HCT116 (cell line): ENCODE measurements around the gene BBS10. TPM values are rescaled to one million over a fixed set of nuclear protein-coding genes. Genes with fewer than 3 reads are reported as not detected.

Source experiments
- ATAC-seq: fragments of 200-7000 bp; cut with Tn5 transposase; 2 replicates; pipeline ENCODE4 v1.9.1; 2020; ENCODE audit warnings: mild to moderate bottlenecking, moderate library complexity
- BruUV-seq: library from RNA; stranded (reverse); fragments of 400-500 nt; replicated peaks from 2 replicates; lab custom pipeline; 2021; lab: Mats Ljungman, UMichigan
- CTCF ChIA-PET: fragments of 300-600 bp; sonication (Branson Sonifier 250); formaldehyde crosslinking; loops from one replicate; lab custom pipeline; 2021; ENCODE audit warnings: antibody characterized with exemption; lab: Charles Lee
- POLR2A ChIA-PET: fragments of 300-600, 350-600 bp; sonication (Branson Sonifier 250); formaldehyde crosslinking; loops from one replicate; lab custom pipeline; 2021; ENCODE audit warnings: antibody characterized with exemption; lab: Charles Lee
- RAD21 ChIA-PET, 2 experiments: fragments of 300-600 bp; sonication (Branson Sonifier 250); formaldehyde crosslinking; loops; one replicate each; lab custom pipeline; 2023; ENCODE audit warnings: low total read pairs in 2 of 2; ENCODE audit not compliant: uncharacterized antibody in 2 of 2, unreplicated experiment in 2 of 2, low non-redundant PET in 1 of 2; lab: Charles Lee
- DNase-seq: peaks from one replicate; pipeline ENCODE4 v3.0.0-alpha.2; 2010; ENCODE audit warnings: low read depth, low spot score
- H2AFZ ChIP-seq: fragments of 200-600 bp; shearing (Covaris generic), sonication (generic); 2 replicates; pipeline ENCODE4 v1.6.1; 2017; ENCODE audit warnings: low read depth, mixed run types, mixed read lengths, antibody characterized with exemption, low read length; ENCODE audit not compliant: poor library complexity, severe bottlenecking
- H3K27ac ChIP-seq: 2 replicates; pipeline ENCODE4 v1.5.1; 2012; ENCODE audit warnings: low read depth, low read length
- H3K27me3 ChIP-seq: fragments of 200-600 bp; sonication (generic); 2 replicates; pipeline ENCODE4 v1.6.1; 2016; ENCODE audit warnings: mixed run types, low read length, mixed read lengths; ENCODE audit not compliant: insufficient read depth
- H3K36me3 ChIP-seq, 2 experiments: fragments of 200-500 bp in 1 of 2; fragments of 200-600 bp in 1 of 2; sonication (Bioruptor generic) in 1 of 2; sonication (generic) in 1 of 2; 2 replicates each; pipeline versions ENCODE4 v1.5.1 to v1.6.1; 2014 to 2016; ENCODE audit warnings: low read length in 2 of 2, inconsistent platforms in 1 of 2, mixed read lengths in 1 of 2, mixed run types in 1 of 2; ENCODE audit not compliant: insufficient read depth in 2 of 2, control insufficient read depth in 1 of 2
- H3K4me1 ChIP-seq, 2 experiments: fragments of 200-600 bp in 1 of 2; sonication (generic) in 1 of 2; 2 replicates each; pipeline versions ENCODE4 v1.5.1 to v1.6.1; 2012 to 2017; ENCODE audit warnings: low read length in 2 of 2, inconsistent platforms in 1 of 2, mild to moderate bottlenecking in 1 of 2, mixed read lengths in 1 of 2, mixed run types in 1 of 2, moderate library complexity in 1 of 2; ENCODE audit not compliant: insufficient read depth in 2 of 2, control insufficient read depth in 1 of 2
- H3K4me2 ChIP-seq: fragments of 200-600 bp; sonication (generic); 2 replicates; pipeline ENCODE4 v1.6.1; 2017; ENCODE audit warnings: mixed run types, low read length, mixed read lengths
- H3K4me3 ChIP-seq, 2 experiments: fragments of 200-600 bp in 1 of 2; sonication (generic) in 1 of 2; replicated peaks in 1 of 2; 2 replicates each; pipeline ENCODE4 v1.5.1; 2011 to 2016; ENCODE audit warnings: low read length in 2 of 2, control low read depth in 1 of 2, low read depth in 1 of 2, mild to moderate bottlenecking in 1 of 2, mixed read lengths in 1 of 2, mixed run types in 1 of 2
- H3K79me2 ChIP-seq: fragments of 200-600 bp; sonication (generic); 2 replicates; pipeline ENCODE4 v1.6.1; 2017; ENCODE audit warnings: mild to moderate bottlenecking, mixed run types, low read length, moderate library complexity, mixed read lengths; ENCODE audit not compliant: insufficient read depth
- H3K9ac ChIP-seq: fragments of 200-600 bp; sonication (generic); 2 replicates; pipeline ENCODE4 v1.6.1; 2016; ENCODE audit warnings: low read length, mixed read lengths
- H3K9me2 ChIP-seq: fragments of 200-600 bp; sonication (generic), shearing (Covaris generic); 2 replicates; pipeline ENCODE4 v1.6.1; 2017; ENCODE audit warnings: mixed run types, mild to moderate bottlenecking, moderate library complexity; ENCODE audit not compliant: insufficient read depth
- H3K9me3 ChIP-seq, 2 experiments: fragments of 200-500 bp in 1 of 2; fragments of 200-600 bp in 1 of 2; sonication (Bioruptor generic) in 1 of 2; sonication (generic) in 1 of 2; 2 replicates each; pipeline ENCODE4 v1.6.1; 2014 to 2017; ENCODE audit warnings: low read length in 2 of 2, mixed read lengths in 2 of 2, inconsistent platforms in 1 of 2, low read depth in 1 of 2, mild to moderate bottlenecking in 1 of 2, mixed run types in 1 of 2, moderate library complexity in 1 of 2; ENCODE audit not compliant: control insufficient read depth in 1 of 2, insufficient read depth in 1 of 2
- H4K20me1 ChIP-seq: fragments of 200-600 bp; sonication (generic), shearing (Covaris generic); 2 replicates; pipeline ENCODE4 v1.6.1; 2017; ENCODE audit warnings: mixed run types, mild to moderate bottlenecking, moderate library complexity; ENCODE audit not compliant: insufficient read depth
- CEBPB ChIP-seq: IDR thresholded peaks from 2 replicates; pipeline ENCODE4 v1.6.1; 2012; ENCODE audit warnings: low read depth
- ELF1 ChIP-seq: IDR thresholded peaks from 2 replicates; pipeline ENCODE4 v1.6.1; 2012; ENCODE audit warnings: low read depth, borderline replicate concordance
- FOSL1 ChIP-seq: IDR thresholded peaks from 2 replicates; pipeline ENCODE4 v1.6.1; 2012; ENCODE audit warnings: low read depth
- POLR2A ChIP-seq: IDR thresholded peaks from 2 replicates; pipeline ENCODE4 v1.7.0; 2011; ENCODE audit warnings: borderline replicate concordance; ENCODE audit not compliant: insufficient read depth, insufficient read length; ENCODE audit errors: extremely low read depth
- SP1 ChIP-seq: IDR thresholded peaks from 2 replicates; pipeline ENCODE4 v1.6.1; 2012; ENCODE audit warnings: low read depth
- SRF ChIP-seq: IDR thresholded peaks from 2 replicates; pipeline ENCODE4 v1.6.1; 2012; ENCODE audit warnings: low read depth
- TCF7L2 ChIP-seq: IDR thresholded peaks from 2 replicates; pipeline ENCODE4 v1.7.0; 2011; ENCODE audit warnings: borderline replicate concordance, inconsistent platforms; ENCODE audit not compliant: insufficient read depth, insufficient read length; ENCODE audit errors: extremely low read depth
- ZFX ChIP-seq: fragments of 450-650 bp; IDR thresholded peaks from 2 replicates; pipeline ENCODE4 v1.6.1; 2017
- intact Hi-C: fragments of 100-400 bp; cut with micrococcal nuclease; formaldehyde crosslinking; loops from 2 replicates; pipeline ENCODE4 v1.10.0; 2022
- total RNA-seq: library from RNA; stranded (reverse); gene quantifications from one replicate; pipeline ENCODE4 v1.2.1, GENCODE V29; 2021; ENCODE audit not compliant: unreplicated experiment
- TF ChIP-seq, protein P1 (sequence below): IDR thresholded peaks from 2 replicates; pipeline ENCODE4 v1.6.1; 2012
- TF ChIP-seq, protein P2 (sequence below): IDR thresholded peaks from 2 replicates; pipeline ENCODE4 v1.6.1; 2011; ENCODE audit warnings: mild to moderate bottlenecking, low read length, moderate library complexity; ENCODE audit not compliant: insufficient replicate concordance; ENCODE audit errors: extremely low read depth
- TF ChIP-seq, protein P3 (sequence below): IDR thresholded peaks from 2 replicates; pipeline ENCODE4 v1.6.1; 2012

The BBS10 gene
- total RNA-seq, 1 experiment from 2014 or later: 27.1 TPM

DNA sequence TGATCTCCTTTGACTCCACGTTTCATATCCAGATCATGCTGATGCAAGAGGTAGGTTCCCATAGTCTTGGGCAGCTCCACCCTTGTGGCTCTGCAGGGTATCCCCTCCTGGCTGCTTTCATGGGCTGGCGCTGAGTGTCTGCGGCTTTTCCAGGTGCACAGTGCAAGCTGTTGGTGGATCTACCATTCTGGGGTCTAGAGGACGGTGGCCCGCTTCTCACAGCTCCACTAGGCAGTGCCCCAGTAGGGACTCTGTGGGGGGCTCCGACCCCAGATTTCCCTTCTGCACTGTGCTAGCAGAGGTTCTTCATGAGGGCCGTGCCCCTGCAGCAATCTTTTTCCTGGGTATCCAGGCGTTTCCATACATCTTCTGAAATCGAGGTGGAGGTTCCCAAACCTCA, 12.1 kb upstream of the BBS10 start (continued):
- TF ChIP-seq TCF7L2 (no peak), ELF1 (no peak), SP1 (no peak), FOSL1 (no peak)
- TF ChIP-seq, protein P1, sequence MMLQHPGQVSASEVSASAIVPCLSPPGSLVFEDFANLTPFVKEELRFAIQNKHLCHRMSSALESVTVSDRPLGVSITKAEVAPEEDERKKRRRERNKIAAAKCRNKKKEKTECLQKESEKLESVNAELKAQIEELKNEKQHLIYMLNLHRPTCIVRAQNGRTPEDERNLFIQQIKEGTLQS: no peak

DNA sequence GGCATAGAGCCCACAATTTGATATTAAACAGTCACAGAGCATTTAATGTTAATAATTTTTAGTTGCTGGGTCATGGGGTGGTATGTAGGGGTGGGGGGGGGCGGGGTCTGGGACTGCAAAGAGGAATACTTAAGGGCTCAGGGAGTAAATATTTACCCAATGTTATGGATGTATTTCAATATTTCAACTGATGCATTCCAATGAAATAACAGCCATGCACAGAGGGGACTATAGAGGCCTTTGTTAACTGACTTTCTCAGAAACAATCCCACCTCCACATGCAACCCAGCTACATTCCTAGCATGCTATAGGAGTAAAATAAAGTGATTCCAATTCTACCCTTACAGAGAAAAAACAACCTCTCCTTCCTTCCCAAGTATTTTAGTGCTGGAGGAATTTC, 7.9 kb upstream of the BBS10 start:
- Histone ChIP-seq H3K9me3 (no peaks in the 10 kb centered on the region), H3K79me2 (no peaks in the 10 kb centered on the region), H3K4me3 (no peak overlapping the region), H3K27ac (no peak overlapping the region), H3K36me3 (peaks cover 3 to 6% of the 10 kb centered on the region in 2 experiments; a peak in 2 of 4 replicates), H3K27me3 (no peaks in the 10 kb centered on the region), H4K20me1 (no peaks in the 10 kb centered on the region), H2AFZ (no peak overlapping the region), H3K4me1 (no peaks in the 10 kb centered on the region), H3K9me2 (no peaks in the 10 kb centered on the region), H3K9ac (no peak overlapping the region), H3K4me2 (no peak overlapping the region)
- ATAC-seq (no peak), DNase-seq (no peak)
- BruUV-seq: no TSS peak
- intact Hi-C loops: loop anchor here (5.0 kb wide), 1 partner anchor 1159 kb away; no protein-coding TSS in a partner anchor
- POLR2A ChIA-PET: no interaction called here
- RAD21 ChIA-PET: no interaction called here
- CTCF ChIA-PET: no interaction called here
- TF ChIP-seq POLR2A: no peak
- no peak for TF ChIP-seq ELF1
- TF ChIP-seq SRF: no peak
- TF ChIP-seq, protein P1: no peak
- no peak for TF ChIP-seq SP1
- no peak for TF ChIP-seq ZFX
- TF ChIP-seq, protein P2, sequence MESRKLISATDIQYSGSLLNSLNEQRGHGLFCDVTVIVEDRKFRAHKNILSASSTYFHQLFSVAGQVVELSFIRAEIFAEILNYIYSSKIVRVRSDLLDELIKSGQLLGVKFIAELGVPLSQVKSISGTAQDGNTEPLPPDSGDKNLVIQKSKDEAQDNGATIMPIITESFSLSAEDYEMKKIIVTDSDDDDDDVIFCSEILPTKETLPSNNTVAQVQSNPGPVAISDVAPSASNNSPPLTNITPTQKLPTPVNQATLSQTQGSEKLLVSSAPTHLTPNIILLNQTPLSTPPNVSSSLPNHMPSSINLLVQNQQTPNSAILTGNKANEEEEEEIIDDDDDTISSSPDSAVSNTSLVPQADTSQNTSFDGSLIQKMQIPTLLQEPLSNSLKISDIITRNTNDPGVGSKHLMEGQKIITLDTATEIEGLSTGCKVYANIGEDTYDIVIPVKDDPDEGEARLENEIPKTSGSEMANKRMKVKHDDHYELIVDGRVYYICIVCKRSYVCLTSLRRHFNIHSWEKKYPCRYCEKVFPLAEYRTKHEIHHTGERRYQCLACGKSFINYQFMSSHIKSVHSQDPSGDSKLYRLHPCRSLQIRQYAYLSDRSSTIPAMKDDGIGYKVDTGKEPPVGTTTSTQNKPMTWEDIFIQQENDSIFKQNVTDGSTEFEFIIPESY: no peak
- no peak for TF ChIP-seq CEBPB
- TF ChIP-seq, protein P3, sequence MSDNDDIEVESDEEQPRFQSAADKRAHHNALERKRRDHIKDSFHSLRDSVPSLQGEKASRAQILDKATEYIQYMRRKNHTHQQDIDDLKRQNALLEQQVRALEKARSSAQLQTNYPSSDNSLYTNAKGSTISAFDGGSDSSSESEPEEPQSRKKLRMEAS: no peak
